GM23338 (cell line): ENCODE measurements around the gene BTBD9. TPM values are rescaled to one million over a fixed set of nuclear protein-coding genes. Genes with fewer than 3 reads are reported as not detected.

ENCODE experiments used
- ATAC-seq: fragments of 200-7000 bp; cut with Tn5 transposase; 3 replicates; pipeline ENCODE4 v1.9.1; 2020
- DNase-seq: peaks from one replicate; pipeline ENCODE4 v3.0.0-alpha.2; 2015; ENCODE audit warnings: low spot score
- H2AFZ ChIP-seq: fragments of 200-600 bp; sonication (generic); 2 replicates; pipeline ENCODE4 v1.8.0; 2016; ENCODE audit warnings: antibody characterized with exemption, mild to moderate bottlenecking, moderate library complexity
- H3F3A ChIP-seq: fragments of 200-600 bp; sonication (generic); replicated peaks from 2 replicates; pipeline ENCODE4 v1.8.0; 2017; ENCODE audit warnings: antibody characterized with exemption, mixed run types, low read depth
- H3K27ac ChIP-seq: fragments of 200-600 bp; sonication (generic); 2 replicates; pipeline ENCODE4 v1.6.1; 2016; ENCODE audit warnings: low read depth
- H3K27me3 ChIP-seq: fragments of 200-600 bp; sonication (generic); 2 replicates; pipeline ENCODE4 v1.8.0; 2016; ENCODE audit warnings: mild to moderate bottlenecking, mixed run types, moderate library complexity; ENCODE audit not compliant: insufficient read depth
- H3K36me3 ChIP-seq: fragments of 200-600 bp; sonication (generic); 2 replicates; pipeline ENCODE4 v1.8.0; 2016; ENCODE audit warnings: mild to moderate bottlenecking; ENCODE audit not compliant: insufficient read depth
- H3K4me1 ChIP-seq: fragments of 200-600 bp; sonication (generic); 2 replicates; pipeline ENCODE4 v1.8.0; 2016; ENCODE audit warnings: mild to moderate bottlenecking, moderate library complexity; ENCODE audit not compliant: insufficient read depth
- H3K4me2 ChIP-seq: fragments of 200-600 bp; sonication (generic); 2 replicates; pipeline ENCODE4 v1.7.1; 2017; ENCODE audit warnings: mixed run types
- H3K4me3 ChIP-seq: fragments of 200-600 bp; sonication (generic); 2 replicates; pipeline ENCODE4 v1.6.1; 2016; ENCODE audit warnings: mixed run types
- H3K79me2 ChIP-seq: fragments of 200-600 bp; sonication (generic); replicated peaks from 2 replicates; pipeline ENCODE4 v1.8.0; 2017; ENCODE audit warnings: mild to moderate bottlenecking; ENCODE audit not compliant: insufficient read depth
- H3K9me2 ChIP-seq: fragments of 200-600 bp; sonication (generic); 2 replicates; pipeline ENCODE4 v1.8.0; 2017; ENCODE audit not compliant: insufficient read depth
- H4K20me1 ChIP-seq: fragments of 200-600 bp; sonication (generic); replicated peaks from 2 replicates; pipeline ENCODE4 v1.8.0; 2017; ENCODE audit warnings: mild to moderate bottlenecking; ENCODE audit not compliant: insufficient read depth
- H3K27ac Mint-ChIP-seq: 2 replicates; pipeline ENCODE4 v1.8.0; 2020; ENCODE audit warnings: inconsistent platforms, mild to moderate bottlenecking, moderate library complexity, mixed read lengths
- H3K27me3 Mint-ChIP-seq: 3 replicates; pipeline ENCODE4 v1.8.0; 2022; ENCODE audit warnings: low read depth, mild to moderate bottlenecking, moderate library complexity, mixed read lengths, inconsistent platforms; ENCODE audit not compliant: insufficient read depth, poor library complexity
- H3K36me3 Mint-ChIP-seq: 3 replicates; pipeline ENCODE4 v1.8.0; 2021; ENCODE audit warnings: low read depth, mild to moderate bottlenecking, inconsistent platforms, moderate library complexity, mixed read lengths
- H3K4me1 Mint-ChIP-seq: 3 replicates; pipeline ENCODE4 v1.8.0; 2020; ENCODE audit warnings: mild to moderate bottlenecking, inconsistent platforms, mixed read lengths
- H3K4me3 Mint-ChIP-seq: 3 replicates; pipeline ENCODE4 v1.8.0; 2021; ENCODE audit warnings: moderate library complexity, mild to moderate bottlenecking, inconsistent platforms, mixed read lengths
- H3K9me3 Mint-ChIP-seq: 3 replicates; pipeline ENCODE4 v1.8.0; 2020; ENCODE audit warnings: moderate library complexity, mild to moderate bottlenecking, inconsistent platforms, mixed read lengths
- CREB1 ChIP-seq: fragments of 250-450 bp; sonication (Bioruptor Pico); IDR thresholded peaks from 2 replicates; pipeline ENCODE4 v1.5.0; 2020; ENCODE audit warnings: low read depth, mild to moderate bottlenecking, moderate library complexity
- EZH2 ChIP-seq: fragments of 200-600 bp; sonication (generic); IDR thresholded peaks from one replicate; pipeline ENCODE4 v1.8.0; 2017; ENCODE audit warnings: antibody characterized with exemption, mild to moderate bottlenecking, low read depth; ENCODE audit not compliant: unreplicated experiment
- EZH2phosphoT487 ChIP-seq: fragments of 200-600 bp; sonication (generic); IDR thresholded peaks from one replicate; pipeline ENCODE4 v1.8.1; 2018; ENCODE audit warnings: antibody characterized with exemption; ENCODE audit not compliant: unreplicated experiment
- NANOG ChIP-seq: IDR thresholded peaks from 2 replicates; pipeline ENCODE4 v1.6.1; 2016; ENCODE audit warnings: antibody characterized with exemption, borderline replicate concordance
- POLR2AphosphoS5 ChIP-seq: IDR thresholded peaks from 2 replicates; pipeline ENCODE4 v1.6.1; 2016; ENCODE audit warnings: antibody characterized with exemption, low read depth
- STAT1 ChIP-seq: IDR thresholded peaks from one replicate; pipeline ENCODE4 v1.6.1; 2016; ENCODE audit warnings: antibody characterized with exemption; ENCODE audit not compliant: unreplicated experiment
- ZNF462 ChIP-seq: fragments of 250-450 bp; sonication (Bioruptor Pico); IDR thresholded peaks from 2 replicates; pipeline ENCODE4 v1.5.0; 2020; ENCODE audit warnings: mild to moderate bottlenecking, moderate library complexity
- polyA plus RNA-seq: library from polyadenylated mRNA; unstranded; fragments of >200 nt; fragmentation: Nextera tagmentation; extraction: Ambion mirVana; gene quantifications from 2 replicates; pipeline ENCODE4 v1.2.1, GENCODE V29; 2016
- total RNA-seq: library from RNA; depleted of rRNA; stranded (reverse); fragments of >200 nt; shearing (Covaris generic); gene quantifications from 2 replicates; pipeline ENCODE4 v1.2.3, GENCODE V29; 2014
- TF ChIP-seq, protein P1 (sequence below): IDR thresholded peaks from one replicate; pipeline ENCODE4 v1.6.1; 2018; ENCODE audit warnings: antibody characterized with exemption; ENCODE audit not compliant: unreplicated experiment

BTBD9 gene
- total and polyA plus RNA-seq, 2 experiments from 2014 or later: 4.2 to 5.3 TPM

DNA sequence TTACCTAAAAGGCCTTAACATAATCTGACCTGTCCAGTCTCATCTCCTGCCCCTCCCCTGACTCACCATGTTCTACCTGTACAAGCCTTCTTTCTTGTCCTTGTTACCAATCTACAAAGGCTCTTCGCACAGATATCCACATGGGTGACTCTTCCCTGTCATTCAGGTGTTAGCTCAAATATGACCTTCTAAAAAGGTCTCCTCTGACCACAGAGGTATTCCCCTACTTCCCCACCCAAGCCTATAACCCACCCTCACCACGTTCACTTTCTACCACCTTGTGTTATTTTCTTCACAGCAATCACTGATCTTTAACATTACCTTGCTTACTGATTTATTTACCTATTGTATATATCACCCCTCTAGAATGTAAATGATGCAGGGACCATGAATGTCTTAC, 96.7 kb downstream of the BTBD9 start (continued):
- TF ChIP-seq ZNF462 (no peak), STAT1 (no peak)

GRCh38 chr6:38542031-38542430, 97.7 kb downstream of the BTBD9 start:
- DNase-seq: no peak
- no peak for ATAC-seq
- TF ChIP-seq EZH2 (no peak), POLR2AphosphoS5 (no peak), CREB1 (CRISPR knock-in tag) (no peak), NANOG (no peak), EZH2phosphoT487 (no peak), STAT1 (no peak)
- TF ChIP-seq, protein P1, sequence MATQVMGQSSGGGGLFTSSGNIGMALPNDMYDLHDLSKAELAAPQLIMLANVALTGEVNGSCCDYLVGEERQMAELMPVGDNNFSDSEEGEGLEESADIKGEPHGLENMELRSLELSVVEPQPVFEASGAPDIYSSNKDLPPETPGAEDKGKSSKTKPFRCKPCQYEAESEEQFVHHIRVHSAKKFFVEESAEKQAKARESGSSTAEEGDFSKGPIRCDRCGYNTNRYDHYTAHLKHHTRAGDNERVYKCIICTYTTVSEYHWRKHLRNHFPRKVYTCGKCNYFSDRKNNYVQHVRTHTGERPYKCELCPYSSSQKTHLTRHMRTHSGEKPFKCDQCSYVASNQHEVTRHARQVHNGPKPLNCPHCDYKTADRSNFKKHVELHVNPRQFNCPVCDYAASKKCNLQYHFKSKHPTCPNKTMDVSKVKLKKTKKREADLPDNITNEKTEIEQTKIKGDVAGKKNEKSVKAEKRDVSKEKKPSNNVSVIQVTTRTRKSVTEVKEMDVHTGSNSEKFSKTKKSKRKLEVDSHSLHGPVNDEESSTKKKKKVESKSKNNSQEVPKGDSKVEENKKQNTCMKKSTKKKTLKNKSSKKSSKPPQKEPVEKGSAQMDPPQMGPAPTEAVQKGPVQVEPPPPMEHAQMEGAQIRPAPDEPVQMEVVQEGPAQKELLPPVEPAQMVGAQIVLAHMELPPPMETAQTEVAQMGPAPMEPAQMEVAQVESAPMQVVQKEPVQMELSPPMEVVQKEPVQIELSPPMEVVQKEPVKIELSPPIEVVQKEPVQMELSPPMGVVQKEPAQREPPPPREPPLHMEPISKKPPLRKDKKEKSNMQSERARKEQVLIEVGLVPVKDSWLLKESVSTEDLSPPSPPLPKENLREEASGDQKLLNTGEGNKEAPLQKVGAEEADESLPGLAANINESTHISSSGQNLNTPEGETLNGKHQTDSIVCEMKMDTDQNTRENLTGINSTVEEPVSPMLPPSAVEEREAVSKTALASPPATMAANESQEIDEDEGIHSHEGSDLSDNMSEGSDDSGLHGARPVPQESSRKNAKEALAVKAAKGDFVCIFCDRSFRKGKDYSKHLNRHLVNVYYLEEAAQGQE: no peak

More at GRCh38 chr6:38542031-38542430, 97.7 kb downstream of the BTBD9 start:
- Mint-ChIP-seq H3K27ac (no peak overlapping the region), H3K27me3 (no peaks in the 10 kb centered on the region), H3K4me1 (peaks cover 4% of the 10 kb centered on the region; the same call in 1 of the 3 replicates), H3K36me3 (no peaks in the 10 kb centered on the region), H3K4me3 (no peak overlapping the region), H3K9me3 (no peaks in the 10 kb centered on the region; the same call in 2 of the 3 replicates)
- no peaks in the 10 kb centered on the region for H3K9me2 ChIP-seq
- H3K4me3 ChIP-seq: no peak overlapping the region
- no peaks in the 10 kb centered on the region for H3K4me1 ChIP-seq
- no peaks in the 10 kb centered on the region for H3K79me2 ChIP-seq
- H3K36me3 ChIP-seq: no peaks in the 10 kb centered on the region
- H2AFZ ChIP-seq: no peak overlapping the region
- no peaks in the 10 kb centered on the region for H3K27me3 ChIP-seq
- H3K27ac ChIP-seq: no peak overlapping the region
- no peaks in the 10 kb centered on the region for H4K20me1 ChIP-seq
- no peak overlapping the region for H3K4me2 ChIP-seq
- H3F3A ChIP-seq: no peaks in the 10 kb centered on the region
